HepG2 (cell line): ENCODE measurements around the gene CDK11A. TPM values are rescaled to one million over a fixed set of nuclear protein-coding genes. Genes with fewer than 3 reads are reported as not detected.
"Not testable (repeated sequence)": the region's sequence is repeated elsewhere in the genome, so short reads cannot be mapped to it uniquely, and the experiment has no call there.

Experiments used
- ATAC-seq: fragments of 200-7000 bp; cut with Tn5 transposase; 3 replicates; pipeline ENCODE4 v1.9.1; 2020; ENCODE audit warnings: mild to moderate bottlenecking, moderate library complexity
- BruUV-seq: library from RNA; stranded (reverse); fragments of 400-500 nt; replicated peaks from 2 replicates; lab custom pipeline; 2021; lab: Mats Ljungman, UMichigan
- CTCF ChIA-PET: fragments of 300-600 bp; formaldehyde crosslinking; extraction: SDS; loops from one replicate; lab custom pipeline; 2021; ENCODE audit warnings: low total read pairs, inconsistent platforms, low intra/inter-chr PET ratio; lab: Yijun Ruan, JAX
- POLR2A ChIA-PET: fragments of 350-600 bp; sonication (Branson Sonifier 250); formaldehyde crosslinking; loops from one replicate; lab custom pipeline; 2020; ENCODE audit warnings: antibody characterized with exemption, inconsistent platforms; lab: Yijun Ruan, JAX
- DNase-seq: peaks from one replicate; pipeline ENCODE4 v3.0.0-alpha.2; 2015; ENCODE audit warnings: low spot score
- FAIRE-seq: peaks from 3 replicates; lab custom pipeline; 2011; peaks lifted over from hg19 to GRCh38; lab: Jason Lieb, UNC
- H2AFZ ChIP-seq: one replicate; pipeline ENCODE4 v1.6.1; 2011; ENCODE audit warnings: low read length, inconsistent platforms
- H3K27ac ChIP-seq: fragments of 300-600 bp; 3 replicates; pipeline ENCODE4 v1.8.0; 2011; ENCODE audit warnings: mixed run types, mild to moderate bottlenecking, mixed read lengths, low read length, inconsistent platforms; ENCODE audit not compliant: insufficient read depth; ENCODE audit errors: extremely low read length
- H3K27me3 ChIP-seq, 2 experiments: fragments of 200-600 bp in 1 of 2; 2 replicates in 1 of 2; 3 replicates in 1 of 2; pipeline versions ENCODE4 v1.6.0 to v1.8.0; 2011; ENCODE audit warnings: low read length in 2 of 2, mild to moderate bottlenecking in 2 of 2, moderate library complexity in 2 of 2, inconsistent platforms in 1 of 2; ENCODE audit not compliant: insufficient read depth in 2 of 2, control insufficient read depth in 1 of 2
- H3K36me3 ChIP-seq, 2 experiments: fragments of 200-600 bp in 1 of 2; replicated peaks in 1 of 2; 2 replicates in 1 of 2; 3 replicates in 1 of 2; pipeline versions ENCODE4 v1.5.1 to v1.8.0; 2011; ENCODE audit warnings: low read length in 2 of 2, inconsistent platforms in 1 of 2; ENCODE audit not compliant: insufficient read depth in 2 of 2, control insufficient read depth in 1 of 2
- H3K4me1 ChIP-seq: 2 replicates; pipeline ENCODE4 v1.5.1; 2012; ENCODE audit warnings: low read length, inconsistent platforms; ENCODE audit not compliant: insufficient read depth
- H3K4me2 ChIP-seq: 2 replicates; pipeline ENCODE4 v1.6.0; 2011; ENCODE audit warnings: low read depth, low read length, inconsistent platforms
- H3K4me3 ChIP-seq, 3 experiments: fragments of 200-600 bp in 1 of 3; sonication (generic), shearing (Covaris generic) in 1 of 3; replicated peaks in 1 of 3; 2 replicates each; pipeline ENCODE4 v1.5.1; 2011 to 2016; ENCODE audit warnings: low read length in 3 of 3, inconsistent platforms in 2 of 3, low read depth in 2 of 3, mild to moderate bottlenecking in 2 of 3, control low read depth in 1 of 3, mixed read lengths in 1 of 3; ENCODE audit not compliant: insufficient read depth in 1 of 3
- H3K79me2 ChIP-seq: one replicate; pipeline ENCODE4 v1.6.1; 2011; ENCODE audit warnings: low read length, inconsistent platforms; ENCODE audit not compliant: insufficient read depth
- H3K9ac ChIP-seq: 2 replicates; pipeline ENCODE4 v1.6.0; 2011; ENCODE audit warnings: mild to moderate bottlenecking, low read depth, low read length, inconsistent platforms; ENCODE audit not compliant: insufficient read depth
- H3K9me3 ChIP-seq: 2 replicates; pipeline ENCODE4 v1.5.1; 2012; ENCODE audit warnings: mild to moderate bottlenecking, low read length
- H4K20me1 ChIP-seq: 2 replicates; pipeline ENCODE4 v1.6.0; 2011; ENCODE audit warnings: inconsistent platforms, mild to moderate bottlenecking, low read length, moderate library complexity; ENCODE audit not compliant: insufficient read depth
- ATF7 ChIP-seq, 2 experiments: fragments of 450-650 bp in 1 of 2; sonication (generic) in 1 of 2; formaldehyde crosslinking in 1 of 2; IDR thresholded peaks; 2 replicates each; pipeline versions ENCODE4 v1.4.0 to v1.6.1; 2016 to 2020; ENCODE audit warnings: antibody characterized with exemption in 1 of 2, mild to moderate bottlenecking in 1 of 2, missing genetic modification reagents in 1 of 2
- HDAC1 ChIP-seq: sonication (generic); formaldehyde crosslinking; IDR thresholded peaks from 2 replicates; pipeline ENCODE4 v1.5.1; 2020; ENCODE audit warnings: mild to moderate bottlenecking, missing genetic modification reagents
- HNRNPLL ChIP-seq: fragments of 200-400 bp; formaldehyde crosslinking; IDR thresholded peaks from 2 replicates; pipeline ENCODE4 v1.6.1; 2017; ENCODE audit warnings: mild to moderate bottlenecking, low read depth, low read length; ENCODE audit not compliant: poor library complexity, severe bottlenecking
- ZFY ChIP-seq: sonication (generic); formaldehyde crosslinking; IDR thresholded peaks from 2 replicates; pipeline ENCODE4 v1.4.0; 2020; ENCODE audit warnings: missing genetic modification reagents
- ZNF24 ChIP-seq: fragments of 450-650 bp; IDR thresholded peaks from 2 replicates; pipeline ENCODE4 v1.6.1; 2017; ENCODE audit warnings: antibody characterized with exemption, mild to moderate bottlenecking
- ZNF768 ChIP-seq: sonication (generic); formaldehyde crosslinking; IDR thresholded peaks from 2 replicates; pipeline ENCODE4 v1.4.0; 2020; ENCODE audit warnings: missing genetic modification reagents
- ZNF788 ChIP-seq: sonication (generic); formaldehyde crosslinking; IDR thresholded peaks from 2 replicates; pipeline ENCODE4 v1.5.0; 2020; ENCODE audit warnings: mild to moderate bottlenecking, missing genetic modification reagents, borderline replicate concordance
- WGBS: methylation state at CpG from one replicate; pipeline ENCODE4 v1.1.6; 2017; ENCODE audit warnings: low lambda C conversion rate; 5-methylcytosine and 5-hydroxymethylcytosine counted together
- in situ Hi-C: cut with HindIII; loops from 2 replicates; pipeline ENCODE4 v1.10.0; 2017; ENCODE audit warnings: low pct_unique_long_range_greater_than_20kb; ENCODE audit not compliant: extremely low pct_ligation_motif_present
- intact Hi-C: fragments of 100-400 bp; cut with micrococcal nuclease; formaldehyde crosslinking; loops from one replicate; pipeline ENCODE4 v1.10.0; 2022; ENCODE audit not compliant: unreplicated experiment
- polyA plus RNA-seq, 8 experiments: library from polyadenylated mRNA; depleted of rRNA in 3 of 8; stranded (reverse) in 7 of 8; unstranded in 1 of 8; fragments of >200 nt; fragmentation: Illumina TruSeq in 4 of 8; extraction: Trizol in 4 of 8; gene quantifications; 2 replicates each; pipeline versions ENCODE4 v1.2.1 to v1.2.3, GENCODE V29; 2011 to 2016; ENCODE audit warnings: low read depth in 4 of 8, missing spikeins in 1 of 8, mixed read lengths in 1 of 8; ENCODE audit not compliant: insufficient read depth in 1 of 8
- total RNA-seq, 5 experiments: library from RNA; depleted of rRNA; stranded (reverse); fragments of >200 nt; fragmentation: Illumina TruSeq; extraction: Trizol; gene quantifications; 2 replicates each; pipeline ENCODE4 v1.2.3, GENCODE V29; 2016; ENCODE audit warnings: low read depth in 1 of 5
- TF ChIP-seq, protein P1 (sequence below): sonication (generic); formaldehyde crosslinking; IDR thresholded peaks from 2 replicates; pipeline ENCODE4 v1.5.0; 2020; ENCODE audit warnings: mild to moderate bottlenecking, missing genetic modification reagents, moderate library complexity
- TF ChIP-seq, protein P2 (sequence below): sonication (generic); formaldehyde crosslinking; IDR thresholded peaks from 2 replicates; pipeline ENCODE4 v1.5.1; 2020; ENCODE audit warnings: mild to moderate bottlenecking, moderate library complexity, missing genetic modification reagents

CDK11A gene
- total and polyA plus RNA-seq, 2 of the 13 experiments (the other 11 are each of a cell fraction or from before 2014, with no cell fraction given) = 11.2 to 17.9 TPM

DNA sequence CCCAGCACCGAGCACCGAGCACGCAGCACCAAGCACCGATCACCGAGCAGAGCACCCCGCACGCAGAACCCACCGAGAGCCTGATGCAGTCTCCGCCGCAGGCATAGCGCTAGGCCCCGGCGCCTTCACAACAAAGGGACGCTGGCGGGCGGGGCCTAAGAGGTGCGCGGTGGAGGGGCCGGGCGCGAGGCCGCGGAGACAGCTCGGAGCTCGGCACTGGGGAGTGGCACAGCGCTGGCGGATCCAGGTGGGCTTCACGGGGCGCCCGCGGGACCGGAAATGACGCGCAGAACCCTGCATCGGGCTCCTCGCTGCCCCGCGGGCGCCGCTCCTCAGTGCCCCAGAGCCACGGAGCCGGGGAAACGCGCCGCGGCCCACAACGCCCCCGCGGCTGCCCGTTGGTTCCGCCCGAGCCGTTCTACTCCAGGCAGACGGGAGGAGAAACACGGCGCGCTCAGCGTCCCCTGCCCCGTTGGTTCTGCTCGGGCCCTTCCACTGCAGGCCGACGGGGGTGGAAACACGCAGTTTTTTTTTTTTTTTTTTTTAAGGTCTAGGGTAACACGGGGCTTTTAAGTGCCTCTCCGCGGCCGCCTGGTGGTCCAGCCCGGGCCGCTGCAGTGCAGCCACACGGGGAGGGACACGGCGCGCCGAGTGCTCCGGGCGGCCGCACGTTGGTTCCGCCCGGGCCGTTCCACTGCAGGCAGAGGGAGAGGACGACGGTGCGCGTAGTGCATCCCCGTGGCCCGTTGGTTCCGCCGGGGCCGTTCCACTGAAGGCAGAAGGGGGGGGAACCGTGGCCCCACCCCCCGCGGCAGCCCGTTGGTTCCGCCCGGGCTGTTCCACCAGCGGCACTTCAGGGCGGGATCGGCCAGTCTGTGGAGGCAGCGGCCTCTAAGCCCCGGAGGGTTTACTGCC is 21.8 kb upstream of the CDK11A start (continued):
- peak; percentile 82 for TF ChIP-seq HNRNPLL
- TF ChIP-seq, protein P1, sequence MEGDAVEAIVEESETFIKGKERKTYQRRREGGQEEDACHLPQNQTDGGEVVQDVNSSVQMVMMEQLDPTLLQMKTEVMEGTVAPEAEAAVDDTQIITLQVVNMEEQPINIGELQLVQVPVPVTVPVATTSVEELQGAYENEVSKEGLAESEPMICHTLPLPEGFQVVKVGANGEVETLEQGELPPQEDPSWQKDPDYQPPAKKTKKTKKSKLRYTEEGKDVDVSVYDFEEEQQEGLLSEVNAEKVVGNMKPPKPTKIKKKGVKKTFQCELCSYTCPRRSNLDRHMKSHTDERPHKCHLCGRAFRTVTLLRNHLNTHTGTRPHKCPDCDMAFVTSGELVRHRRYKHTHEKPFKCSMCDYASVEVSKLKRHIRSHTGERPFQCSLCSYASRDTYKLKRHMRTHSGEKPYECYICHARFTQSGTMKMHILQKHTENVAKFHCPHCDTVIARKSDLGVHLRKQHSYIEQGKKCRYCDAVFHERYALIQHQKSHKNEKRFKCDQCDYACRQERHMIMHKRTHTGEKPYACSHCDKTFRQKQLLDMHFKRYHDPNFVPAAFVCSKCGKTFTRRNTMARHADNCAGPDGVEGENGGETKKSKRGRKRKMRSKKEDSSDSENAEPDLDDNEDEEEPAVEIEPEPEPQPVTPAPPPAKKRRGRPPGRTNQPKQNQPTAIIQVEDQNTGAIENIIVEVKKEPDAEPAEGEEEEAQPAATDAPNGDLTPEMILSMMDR (CRISPR knock-in tag) = peak; percentile 45
- TF ChIP-seq, protein P2, sequence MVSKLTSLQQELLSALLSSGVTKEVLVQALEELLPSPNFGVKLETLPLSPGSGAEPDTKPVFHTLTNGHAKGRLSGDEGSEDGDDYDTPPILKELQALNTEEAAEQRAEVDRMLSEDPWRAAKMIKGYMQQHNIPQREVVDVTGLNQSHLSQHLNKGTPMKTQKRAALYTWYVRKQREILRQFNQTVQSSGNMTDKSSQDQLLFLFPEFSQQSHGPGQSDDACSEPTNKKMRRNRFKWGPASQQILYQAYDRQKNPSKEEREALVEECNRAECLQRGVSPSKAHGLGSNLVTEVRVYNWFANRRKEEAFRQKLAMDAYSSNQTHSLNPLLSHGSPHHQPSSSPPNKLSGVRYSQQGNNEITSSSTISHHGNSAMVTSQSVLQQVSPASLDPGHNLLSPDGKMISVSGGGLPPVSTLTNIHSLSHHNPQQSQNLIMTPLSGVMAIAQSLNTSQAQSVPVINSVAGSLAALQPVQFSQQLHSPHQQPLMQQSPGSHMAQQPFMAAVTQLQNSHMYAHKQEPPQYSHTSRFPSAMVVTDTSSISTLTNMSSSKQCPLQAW (CRISPR knock-in tag) = peak; percentile 53; the same call in 1 of the 2 replicates
- TF ChIP-seq ZNF24 = peak; percentile 40; the same call in 1 of the 2 replicates
- peak; percentile 47 for TF ChIP-seq ZFY
- 0 out of 2 replicates have a peak, but pooled peaks have one; percentile 13 for TF ChIP-seq ZNF768 (CRISPR knock-in tag)
- TF ChIP-seq HDAC1 (CRISPR knock-in tag) = peak; percentile 39; the same call in 1 of the 2 replicates
- TF ChIP-seq ATF7 (IDR thresholded peaks at IDR 0.05) = peak; percentile 92
- not testable (repeated sequence) for TF ChIP-seq ATF7 (CRISPR knock-in tag; IDR thresholded peaks at IDR 0.05)
- peak; percentile 40; the same call in 1 of the 2 replicates for TF ChIP-seq ZNF788 (CRISPR knock-in tag)

DNA sequence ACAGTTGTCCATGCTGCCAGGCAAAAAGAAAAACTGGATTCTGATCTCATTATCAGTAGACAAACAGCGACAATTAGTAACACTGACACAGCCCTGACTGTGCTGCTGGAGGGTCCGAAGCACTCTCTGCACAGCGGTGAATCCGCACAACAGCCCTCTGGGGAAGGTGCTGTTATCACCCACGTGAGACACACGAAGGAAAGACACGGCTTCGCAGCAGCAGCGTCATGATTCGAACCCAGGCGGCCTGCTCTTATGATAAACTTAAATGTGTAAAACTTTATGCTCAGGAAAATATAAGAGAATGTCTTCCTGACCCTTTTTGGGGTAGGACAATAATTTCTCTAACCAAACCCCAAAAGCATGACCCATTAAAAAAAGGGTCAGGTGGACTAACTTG is 18.4 kb upstream of the CDK11A start:
- H3K79me2 ChIP-seq, ATAC-seq, H3K27me3 ChIP-seq, H3K4me2 ChIP-seq, H3K9ac ChIP-seq, H3K9me3 ChIP-seq, H2AFZ ChIP-seq, H4K20me1 ChIP-seq, BruUV-seq, CTCF ChIA-PET, H3K27ac ChIP-seq, DNase-seq, FAIRE-seq, H3K4me1 ChIP-seq, intact Hi-C loops, H3K36me3 ChIP-seq, POLR2A ChIA-PET, in situ Hi-C loops, H3K4me3 ChIP-seq: not testable (repeated sequence)
- 89% methylated on average over 11 of the region's 11 CpGs for whole genome bisulfite sequencing

DNA sequence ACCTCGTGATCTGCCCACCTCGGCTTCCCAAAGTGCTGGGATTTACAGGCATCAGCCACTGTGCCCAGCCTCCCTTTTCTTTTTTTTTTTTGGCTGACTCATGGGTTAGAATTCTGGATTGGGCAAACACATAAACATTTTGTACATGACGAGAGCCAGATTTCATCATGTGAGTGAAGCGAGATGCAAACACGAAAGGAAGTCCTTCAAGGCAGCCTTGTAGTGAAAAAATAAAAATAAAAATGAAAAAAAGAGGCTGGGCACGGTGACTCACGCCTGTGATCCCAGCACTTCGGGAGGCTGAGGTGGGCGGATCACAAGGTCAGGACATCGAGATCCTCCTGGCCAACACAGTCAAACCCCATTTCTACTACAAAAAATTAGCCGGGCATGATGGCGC is 16.9 kb upstream of the CDK11A start:
- FAIRE-seq, H3K27ac ChIP-seq: not testable (repeated sequence)
- 85% methylated on average over 12 of the region's 12 CpGs for WGBS

More for the DNA sequence above, 16.9 kb upstream of the CDK11A start:
- intact Hi-C loops, in situ Hi-C loops, POLR2A ChIA-PET, H2AFZ ChIP-seq, H3K4me1 ChIP-seq, H3K9me3 ChIP-seq, H4K20me1 ChIP-seq, H3K9ac ChIP-seq, BruUV-seq, H3K4me2 ChIP-seq, CTCF ChIA-PET, H3K79me2 ChIP-seq, ATAC-seq, DNase-seq, H3K4me3 ChIP-seq, H3K36me3 ChIP-seq, H3K27me3 ChIP-seq: not testable (repeated sequence)
